Natural killer cell (primary cell): ENCODE data around the gene PIK3R5. TPM values are rescaled to one million over a fixed set of nuclear protein-coding genes. Genes with fewer than 3 reads are reported as not detected.

Source experiments
- ATAC-seq, 3 donors: fragments of 150-1000 bp in 2 of 3; fragments of 200-7000 bp in 1 of 3; cut with Tn5 transposase; 1 replicate in 1 of 3; 2 replicates in 2 of 3; pipeline ENCODE4 v1.10.0; 2021; ENCODE audit warnings: mild to moderate bottlenecking in 2 of 3, moderate library complexity in 2 of 3
- DNase-seq, 2 donors: peaks; one replicate each; pipeline versions ENCODE4 v3.0.0 to v3.0.0-alpha.2; 2013 to 2021; ENCODE audit warnings: mixed read lengths in 1 of 2
- H3K27ac ChIP-seq: one replicate; pipeline ENCODE4 v1.5.1; 2013; ENCODE audit warnings: mild to moderate bottlenecking, low read length
- H3K27me3 ChIP-seq: one replicate; pipeline ENCODE4 v1.6.1; 2013; ENCODE audit warnings: low read length; ENCODE audit not compliant: control insufficient read depth, insufficient read depth
- H3K36me3 ChIP-seq: one replicate; pipeline ENCODE4 v1.6.1; 2013; ENCODE audit warnings: low read length; ENCODE audit not compliant: control insufficient read depth, insufficient read depth
- H3K4me1 ChIP-seq: one replicate; pipeline ENCODE4 v1.6.1; 2013; ENCODE audit warnings: low read length; ENCODE audit not compliant: control insufficient read depth, insufficient read depth
- H3K4me3 ChIP-seq: one replicate; pipeline ENCODE4 v1.5.1; 2013; ENCODE audit warnings: low read length
- H3K9me3 ChIP-seq: one replicate; pipeline ENCODE4 v1.6.1; 2013; ENCODE audit warnings: low read length; ENCODE audit not compliant: control insufficient read depth, insufficient read depth
- H3K27ac Mint-ChIP-seq, 2 donors: one replicate each; pipeline ENCODE4 v1.8.0; 2022; ENCODE audit warnings: mild to moderate bottlenecking in 2 of 2, mixed read lengths in 2 of 2, moderate library complexity in 1 of 2
- H3K27me3 Mint-ChIP-seq, 2 donors: one replicate each; pipeline ENCODE4 v1.8.0; 2022; ENCODE audit warnings: low read depth in 2 of 2, mixed read lengths in 2 of 2
- H3K36me3 Mint-ChIP-seq: one replicate; pipeline ENCODE4 v1.8.0; 2022; ENCODE audit warnings: mixed read lengths
- H3K4me1 Mint-ChIP-seq, 2 donors: one replicate each; pipeline ENCODE4 v1.8.0; 2022; ENCODE audit warnings: mixed read lengths in 2 of 2
- H3K4me3 Mint-ChIP-seq: one replicate; pipeline ENCODE4 v1.8.0; 2022; ENCODE audit warnings: mild to moderate bottlenecking, moderate library complexity, mixed read lengths
- H3K9me3 Mint-ChIP-seq, 2 donors: one replicate each; pipeline ENCODE4 v1.8.0; 2022; ENCODE audit warnings: mixed read lengths in 2 of 2
- CTCF ChIP-seq: fragments of 200-600 bp; IDR thresholded peaks from one replicate; pipeline ENCODE4 v1.8.0; 2022; ENCODE audit warnings: antibody characterized with exemption
- WGBS: methylation state at CpG from one replicate; pipeline ENCODE4 v1.1.7; 2013; ENCODE audit warnings: missing lambda C conversion rate; ENCODE audit not compliant: insufficient coverage; 5-methylcytosine and 5-hydroxymethylcytosine counted together
- intact Hi-C: fragments of 100-400 bp; cut with micrococcal nuclease; formaldehyde crosslinking; loops from one replicate; pipeline ENCODE4 v1.14.2; 2022
- total RNA-seq, 4 donors: library from RNA; stranded (reverse); fragments of 120-200 nt in 1 of 4; gene quantifications; one replicate each; pipeline versions ENCODE4 v1.2.3 to v1.2.4, GENCODE V29; 2013 to 2022

PIK3R5 gene
- total RNA-seq, 3 donors from 2014 or later (not counting 1 experiment from before 2014, with no cell fraction given) = 254 to 364 (median 348) TPM

GRCh38 chr17:8829036-8829941 is 136.2 kb downstream of the PIK3R5 start:
- Mint-ChIP-seq H3K27me3 (no peaks in the 10 kb centered on the region), H3K4me3 (no peak overlapping the region), H3K27ac (no peak overlapping the region), H3K9me3 (no peaks in the 10 kb centered on the region), H3K4me1 (peaks cover 0 to 6% of the 10 kb centered on the region in 2 donors), H3K36me3 (no peaks in the 10 kb centered on the region)
- no peak overlapping the region for H3K4me3 ChIP-seq
- no peaks in the 10 kb centered on the region for H3K9me3 ChIP-seq
- no peaks in the 10 kb centered on the region for H3K27me3 ChIP-seq
- 94% methylated on average over 16 of the region's 16 CpGs for WGBS
- H3K36me3 ChIP-seq = no peaks in the 10 kb centered on the region
- intact Hi-C loops = no loop called here
- TF ChIP-seq CTCF = no peak
- DNase-seq (no peak), ATAC-seq (peak in 1 of 3 donors; percentile 32)
- H3K27ac ChIP-seq = no peak overlapping the region
- H3K4me1 ChIP-seq = no peaks in the 10 kb centered on the region

Other genes starting within 250 kb of the PIK3R5 start
- gene CCDC42, start 220.9 kb downstream of the PIK3R5 start, total RNA-seq = under 1 TPM in 2 of 3 donors, not detected in 1; 0.27 to 0.75 TPM
- gene SPDYE4, start 207.2 kb downstream of the PIK3R5 start, total RNA-seq = not detected
- under 1 TPM in 2 of 3 donors, not detected in 1; 0.12 to 0.90 TPM for gene MFSD6L, start 166.3 kb downstream of the PIK3R5 start, total RNA-seq
- 1 to 10 TPM in 2 of 3 donors, under 1 TPM in 1; 0.84 to 6.3 (median 1.4) TPM for gene PIK3R6, start 98.0 kb downstream of the PIK3R5 start, total RNA-seq
- gene NTN1, start 55.8 kb upstream of the PIK3R5 start, total RNA-seq = under 1 TPM; 0.12 to 0.15 (median 0.14) TPM